MCF 10A (cell line): ENCODE measurements around the gene PLXND1. TPM values are rescaled to one million over a fixed set of nuclear protein-coding genes. Genes with fewer than 3 reads are reported as not detected.

Source experiments
- BruUV-seq: library from RNA; stranded (reverse); fragments of 400-500 nt; replicated peaks from 2 replicates; lab custom pipeline; 2021; lab: Mats Ljungman, UMichigan
- CTCF ChIA-PET: fragments of 300-600 bp; sonication (Branson Sonifier 250); formaldehyde crosslinking; extraction: SDS; loops from one replicate; lab custom pipeline; 2021; ENCODE audit warnings: antibody characterized with exemption, inconsistent platforms; lab: Yijun Ruan, JAX
- POLR2A ChIA-PET: fragments of 300-600, 350-650 bp; sonication (Branson Sonifier 250); formaldehyde crosslinking; extraction: SDS; loops from one replicate; lab custom pipeline; 2020; ENCODE audit warnings: antibody characterized with exemption, inconsistent platforms; lab: Yijun Ruan, JAX
- DNase-seq: peaks from one replicate; pipeline ENCODE4 v3.0.0-alpha.2; 2018; ENCODE audit not compliant: unreplicated experiment
- H3K27ac Mint-ChIP-seq: one replicate; pipeline ENCODE4 v1.8.0; 2022; ENCODE audit warnings: mild to moderate bottlenecking, low read depth, mixed read lengths; ENCODE audit not compliant: unreplicated experiment
- H3K27me3 Mint-ChIP-seq: one replicate; pipeline ENCODE4 v1.8.0; 2022; ENCODE audit warnings: mixed read lengths; ENCODE audit not compliant: insufficient read depth, unreplicated experiment
- H3K36me3 Mint-ChIP-seq: one replicate; pipeline ENCODE4 v1.8.0; 2022; ENCODE audit warnings: mild to moderate bottlenecking, moderate library complexity, mixed read lengths; ENCODE audit not compliant: insufficient read depth, unreplicated experiment
- H3K4me1 Mint-ChIP-seq: one replicate; pipeline ENCODE4 v1.8.0; 2022; ENCODE audit warnings: mixed read lengths; ENCODE audit not compliant: insufficient read depth, unreplicated experiment
- H3K4me3 Mint-ChIP-seq: one replicate; pipeline ENCODE4 v1.8.0; 2022; ENCODE audit warnings: mild to moderate bottlenecking, moderate library complexity, mixed read lengths; ENCODE audit not compliant: unreplicated experiment
- H3K9me3 Mint-ChIP-seq: one replicate; pipeline ENCODE4 v1.8.0; 2022; ENCODE audit warnings: mixed read lengths; ENCODE audit not compliant: unreplicated experiment
- CTCF ChIP-seq: fragments of 200-600 bp; IDR thresholded peaks from one replicate; pipeline ENCODE4 v1.8.0; 2022; ENCODE audit warnings: antibody characterized with exemption, mild to moderate bottlenecking; ENCODE audit not compliant: unreplicated experiment
- intact Hi-C: fragments of 100-400 bp; cut with micrococcal nuclease; formaldehyde crosslinking; loops from 2 replicates; pipeline ENCODE4 v1.14.1; 2022
- total RNA-seq: library from RNA; stranded (reverse); gene quantifications from 2 replicates; pipeline ENCODE4 v1.2.3, GENCODE V29; 2022

PLXND1 gene
- total RNA-seq, 1 experiment from 2014 or later = 5.6 TPM

GRCh38 chr3:129513705-129514104 is 92.8 kb downstream of the PLXND1 start:
- peaks cover 13% of the 10 kb centered on the region for H3K36me3 Mint-ChIP-seq
- no TSS peak for BruUV-seq

GRCh38 chr3:129512595-129512994 is 93.9 kb downstream of the PLXND1 start:
- peaks cover 13% of the 10 kb centered on the region for H3K36me3 Mint-ChIP-seq
- H3K27ac Mint-ChIP-seq = no peak overlapping the region
- ChIA-PET CTCF (no interaction called here), POLR2A (no interaction called here)
- DNase-seq = no peak
- H3K4me1 Mint-ChIP-seq = no peaks in the 10 kb centered on the region
- intact Hi-C loops = no loop called here
- no peak overlapping the region for H3K4me3 Mint-ChIP-seq
- no peaks in the 10 kb centered on the region for H3K27me3 Mint-ChIP-seq
- no peaks in the 10 kb centered on the region for H3K9me3 Mint-ChIP-seq
- BruUV-seq = no TSS peak
- no peak for TF ChIP-seq CTCF

More at GRCh38 chr3:129513705-129514104, 92.8 kb downstream of the PLXND1 start:
- H3K9me3 Mint-ChIP-seq = no peaks in the 10 kb centered on the region
- DNase-seq = no peak
- ChIA-PET CTCF (interaction anchor here (0.6 to 0.8 kb wide), 2 partner anchors 16 to 1821 kb away, joined by 3 to 4 read pairs; no protein-coding TSS in a partner anchor), POLR2A (no interaction called here)
- TF ChIP-seq CTCF = no peak
- H3K27me3 Mint-ChIP-seq = no peaks in the 10 kb centered on the region
- intact Hi-C loops = no loop called here
- H3K4me1 Mint-ChIP-seq = no peaks in the 10 kb centered on the region
- no peak overlapping the region for H3K4me3 Mint-ChIP-seq
- H3K27ac Mint-ChIP-seq = no peak overlapping the region

GRCh38 chr3:129507181-129507831 is 99.2 kb downstream of the PLXND1 start:
- intact Hi-C loops = no loop called here
- no peak for TF ChIP-seq CTCF
- no peaks in the 10 kb centered on the region for H3K9me3 Mint-ChIP-seq
- ChIA-PET POLR2A (no interaction called here), CTCF (interaction anchor here (1.2 to 1.4 kb wide), 2 partner anchors 15 to 16 kb away, joined by 3 to 4 read pairs; no protein-coding TSS in a partner anchor)
- no peaks in the 10 kb centered on the region for H3K27me3 Mint-ChIP-seq
- DNase-seq = no peak
- peaks cover 8% of the 10 kb centered on the region for H3K36me3 Mint-ChIP-seq
- H3K4me3 Mint-ChIP-seq = no peak overlapping the region
- BruUV-seq = no TSS peak
- no peak overlapping the region for H3K27ac Mint-ChIP-seq
- H3K4me1 Mint-ChIP-seq = no peaks in the 10 kb centered on the region

GRCh38 chr3:129506231-129506742 is 100.2 kb downstream of the PLXND1 start:
- intact Hi-C loops = no loop called here
- POLR2A ChIA-PET = no interaction called here
- BruUV-seq = no TSS peak

More at GRCh38 chr3:129506231-129506742, 100.2 kb downstream of the PLXND1 start:
- Mint-ChIP-seq H3K4me3 (no peak overlapping the region), H3K36me3 (peaks cover 6% of the 10 kb centered on the region), H3K27me3 (no peaks in the 10 kb centered on the region), H3K4me1 (no peaks in the 10 kb centered on the region), H3K9me3 (no peaks in the 10 kb centered on the region), H3K27ac (no peak overlapping the region)
- CTCF ChIA-PET = interaction anchor here (1.2 to 1.4 kb wide), 2 partner anchors 14 to 15 kb away, joined by 3 to 4 read pairs; no protein-coding TSS in a partner anchor
- no peak for TF ChIP-seq CTCF
- no peak for DNase-seq
